PFSK-1 (cell line): ENCODE measurements around the gene ARHGEF37.
A peak's percentile ranks its signal among the peaks of the same experiment; 100 is the strongest.

Experiments used
- FOXP2 ChIP-seq: optimal IDR thresholded peaks from 2 replicates; pipeline ENCODE3; 2011; ENCODE audit warnings: borderline replicate concordance, control low read depth, inconsistent platforms; ENCODE audit not compliant: insufficient read depth; ENCODE audit errors: extremely low read length, extremely low read depth
- POLR2AphosphoS5 ChIP-seq: IDR thresholded peaks from 2 replicates; pipeline ENCODE4 v1.6.1; 2012; ENCODE audit warnings: low read depth, mild to moderate bottlenecking, control low read depth, low read length, moderate library complexity
- TAF1 ChIP-seq: IDR thresholded peaks from 2 replicates; pipeline ENCODE4 v1.6.1; 2012; ENCODE audit warnings: low read length, control low read depth, borderline replicate concordance; ENCODE audit not compliant: insufficient read depth
- TF ChIP-seq, protein P1 (sequence below), 2 experiments: IDR thresholded peaks; 2 replicates each; pipeline versions ENCODE4 v1.6.1 to v1.8.0; 2011 to 2012; ENCODE audit warnings: low read depth in 2 of 2, low read length in 2 of 2, control low read depth in 1 of 2, inconsistent platforms in 1 of 2, mild to moderate bottlenecking in 1 of 2, moderate library complexity in 1 of 2; ENCODE audit not compliant: insufficient read depth in 1 of 2

DNA sequence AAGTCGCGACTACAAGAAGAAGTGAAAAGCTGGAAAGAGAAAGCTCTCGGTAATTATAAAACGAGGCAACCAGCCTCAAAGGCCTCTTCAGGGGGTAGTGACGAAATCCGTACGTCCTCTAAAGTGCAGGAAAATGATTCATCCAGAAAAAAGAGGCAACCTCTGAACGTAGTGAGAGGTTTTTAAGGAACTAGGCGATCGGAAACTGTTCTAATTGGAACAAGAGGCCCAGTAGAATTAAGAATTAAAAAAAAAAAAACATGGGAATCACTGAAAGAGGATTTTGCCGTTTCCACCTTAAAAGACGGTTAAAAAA is 31.1 kb upstream of the ARHGEF37 start:
- TF ChIP-seq, protein P1, sequence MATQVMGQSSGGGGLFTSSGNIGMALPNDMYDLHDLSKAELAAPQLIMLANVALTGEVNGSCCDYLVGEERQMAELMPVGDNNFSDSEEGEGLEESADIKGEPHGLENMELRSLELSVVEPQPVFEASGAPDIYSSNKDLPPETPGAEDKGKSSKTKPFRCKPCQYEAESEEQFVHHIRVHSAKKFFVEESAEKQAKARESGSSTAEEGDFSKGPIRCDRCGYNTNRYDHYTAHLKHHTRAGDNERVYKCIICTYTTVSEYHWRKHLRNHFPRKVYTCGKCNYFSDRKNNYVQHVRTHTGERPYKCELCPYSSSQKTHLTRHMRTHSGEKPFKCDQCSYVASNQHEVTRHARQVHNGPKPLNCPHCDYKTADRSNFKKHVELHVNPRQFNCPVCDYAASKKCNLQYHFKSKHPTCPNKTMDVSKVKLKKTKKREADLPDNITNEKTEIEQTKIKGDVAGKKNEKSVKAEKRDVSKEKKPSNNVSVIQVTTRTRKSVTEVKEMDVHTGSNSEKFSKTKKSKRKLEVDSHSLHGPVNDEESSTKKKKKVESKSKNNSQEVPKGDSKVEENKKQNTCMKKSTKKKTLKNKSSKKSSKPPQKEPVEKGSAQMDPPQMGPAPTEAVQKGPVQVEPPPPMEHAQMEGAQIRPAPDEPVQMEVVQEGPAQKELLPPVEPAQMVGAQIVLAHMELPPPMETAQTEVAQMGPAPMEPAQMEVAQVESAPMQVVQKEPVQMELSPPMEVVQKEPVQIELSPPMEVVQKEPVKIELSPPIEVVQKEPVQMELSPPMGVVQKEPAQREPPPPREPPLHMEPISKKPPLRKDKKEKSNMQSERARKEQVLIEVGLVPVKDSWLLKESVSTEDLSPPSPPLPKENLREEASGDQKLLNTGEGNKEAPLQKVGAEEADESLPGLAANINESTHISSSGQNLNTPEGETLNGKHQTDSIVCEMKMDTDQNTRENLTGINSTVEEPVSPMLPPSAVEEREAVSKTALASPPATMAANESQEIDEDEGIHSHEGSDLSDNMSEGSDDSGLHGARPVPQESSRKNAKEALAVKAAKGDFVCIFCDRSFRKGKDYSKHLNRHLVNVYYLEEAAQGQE (IDR thresholded peaks at IDR 0.05; ENCODE audit: insufficient read depth in 1 of 2, low read depth in 2 of 2, low read length in 2 of 2): no peak
- 0 out of 2 replicates have a peak, but pooled peaks have one; percentile 14 for TF ChIP-seq TAF1
- TF ChIP-seq POLR2AphosphoS5: no peak
- no peak for TF ChIP-seq FOXP2
